Lower leg skin (tissue), 3 donors: ENCODE data around the gene CCDC33.

Source experiments
- POLR2A ChIP-seq, 2 donors: fragments of 450-650 bp; IDR thresholded peaks; one replicate each; pipeline ENCODE4 v1.6.1; 2016 to 2017; ENCODE audit warnings: antibody characterized with exemption in 2 of 2, mild to moderate bottlenecking in 1 of 2, moderate library complexity in 1 of 2
- TF ChIP-seq, protein P1 (sequence below), 3 donors: fragments of 450-650 bp; IDR thresholded peaks; one replicate each; pipeline ENCODE4 v1.5.1; 2016; ENCODE audit warnings: antibody characterized with exemption in 3 of 3, mild to moderate bottlenecking in 3 of 3, moderate library complexity in 2 of 3

DNA sequence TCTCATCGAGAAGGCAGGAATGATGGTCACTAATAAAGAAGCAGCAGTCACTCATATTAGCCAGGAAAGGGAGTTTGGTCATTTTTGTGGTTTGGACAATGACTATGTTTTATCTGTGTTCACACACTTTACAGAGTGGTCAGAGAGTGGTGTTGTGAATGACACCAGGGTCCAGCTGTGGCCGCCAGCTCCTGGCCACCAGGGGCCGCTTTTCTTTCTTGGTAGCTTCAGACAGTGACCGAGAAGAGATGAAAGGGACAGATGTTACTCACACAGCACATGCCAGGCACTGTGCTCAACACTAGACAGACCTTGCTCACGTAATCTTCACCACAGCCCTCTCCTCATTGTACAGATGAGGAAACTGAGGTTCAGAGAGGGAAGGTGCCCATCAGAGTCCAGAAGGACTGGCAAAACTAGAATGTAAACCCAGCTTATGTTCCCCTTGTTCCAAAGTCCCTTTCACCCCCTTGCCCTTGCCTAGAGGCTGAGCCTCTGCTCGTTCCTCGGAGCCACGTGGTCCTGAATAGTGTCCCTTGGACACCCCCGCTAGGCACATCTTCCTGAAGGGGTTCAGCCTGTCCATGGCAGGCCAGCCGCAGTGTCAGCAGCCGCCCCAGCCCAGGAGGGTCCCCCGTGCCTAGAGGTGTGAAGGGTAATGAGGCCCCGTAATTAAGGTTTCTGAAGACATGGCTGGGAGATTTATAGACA lies 75.8 kb downstream of the CCDC33 start:
- TF ChIP-seq, protein P1, sequence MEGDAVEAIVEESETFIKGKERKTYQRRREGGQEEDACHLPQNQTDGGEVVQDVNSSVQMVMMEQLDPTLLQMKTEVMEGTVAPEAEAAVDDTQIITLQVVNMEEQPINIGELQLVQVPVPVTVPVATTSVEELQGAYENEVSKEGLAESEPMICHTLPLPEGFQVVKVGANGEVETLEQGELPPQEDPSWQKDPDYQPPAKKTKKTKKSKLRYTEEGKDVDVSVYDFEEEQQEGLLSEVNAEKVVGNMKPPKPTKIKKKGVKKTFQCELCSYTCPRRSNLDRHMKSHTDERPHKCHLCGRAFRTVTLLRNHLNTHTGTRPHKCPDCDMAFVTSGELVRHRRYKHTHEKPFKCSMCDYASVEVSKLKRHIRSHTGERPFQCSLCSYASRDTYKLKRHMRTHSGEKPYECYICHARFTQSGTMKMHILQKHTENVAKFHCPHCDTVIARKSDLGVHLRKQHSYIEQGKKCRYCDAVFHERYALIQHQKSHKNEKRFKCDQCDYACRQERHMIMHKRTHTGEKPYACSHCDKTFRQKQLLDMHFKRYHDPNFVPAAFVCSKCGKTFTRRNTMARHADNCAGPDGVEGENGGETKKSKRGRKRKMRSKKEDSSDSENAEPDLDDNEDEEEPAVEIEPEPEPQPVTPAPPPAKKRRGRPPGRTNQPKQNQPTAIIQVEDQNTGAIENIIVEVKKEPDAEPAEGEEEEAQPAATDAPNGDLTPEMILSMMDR (IDR thresholded peaks at IDR 0.05) = no peak
- no peak for TF ChIP-seq POLR2A (IDR thresholded peaks at IDR 0.05)
